ENCODE measurements around the gene CSMD2. TPM values are rescaled to one million over a fixed set of nuclear protein-coding genes. Genes with fewer than 3 reads are reported as not detected.

CSMD2 gene
- total and polyA plus RNA-seq, 2 of the 8 experiments (the other 6 are each of a cell fraction or from before 2014, with no cell fraction given) = 7.0 to 14.7 TPM

DNA sequence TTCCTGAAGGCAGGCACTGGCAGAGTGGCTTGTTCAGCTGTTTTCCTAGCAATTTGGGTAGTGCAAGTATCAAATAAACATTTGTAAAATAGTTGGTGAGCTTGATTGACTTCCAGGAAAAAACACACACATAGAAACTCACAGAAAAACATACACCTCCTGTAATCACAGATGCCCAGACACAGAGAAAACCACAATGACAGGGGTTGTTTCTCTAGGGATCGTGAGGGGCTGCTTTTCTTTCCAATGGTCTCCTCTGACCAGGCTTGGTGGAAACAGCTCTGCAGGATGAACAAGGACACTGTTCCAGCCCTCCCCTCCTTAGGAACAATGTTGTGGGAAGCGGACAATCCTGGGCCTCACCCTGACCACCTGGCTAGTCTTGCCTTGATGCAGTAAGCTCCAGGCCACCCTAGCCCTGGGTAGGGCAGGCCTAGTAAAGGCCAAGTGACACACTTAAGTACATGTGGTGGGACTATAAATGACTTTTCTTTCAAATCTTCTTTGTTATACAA lies 443.7 kb downstream of the CSMD2 start (continued):
- TF ChIP-seq TCF12 (IDR thresholded peaks at IDR 0.05; ENCODE audit: low read depth, low read length) = no peak
- no peak for TF ChIP-seq SRF (IDR thresholded peaks at IDR 0.05; ENCODE audit: low read depth, low read length)
- TF ChIP-seq, protein P1, sequence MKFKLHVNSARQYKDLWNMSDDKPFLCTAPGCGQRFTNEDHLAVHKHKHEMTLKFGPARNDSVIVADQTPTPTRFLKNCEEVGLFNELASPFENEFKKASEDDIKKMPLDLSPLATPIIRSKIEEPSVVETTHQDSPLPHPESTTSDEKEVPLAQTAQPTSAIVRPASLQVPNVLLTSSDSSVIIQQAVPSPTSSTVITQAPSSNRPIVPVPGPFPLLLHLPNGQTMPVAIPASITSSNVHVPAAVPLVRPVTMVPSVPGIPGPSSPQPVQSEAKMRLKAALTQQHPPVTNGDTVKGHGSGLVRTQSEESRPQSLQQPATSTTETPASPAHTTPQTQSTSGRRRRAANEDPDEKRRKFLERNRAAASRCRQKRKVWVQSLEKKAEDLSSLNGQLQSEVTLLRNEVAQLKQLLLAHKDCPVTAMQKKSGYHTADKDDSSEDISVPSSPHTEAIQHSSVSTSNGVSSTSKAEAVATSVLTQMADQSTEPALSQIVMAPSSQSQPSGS (IDR thresholded peaks at IDR 0.05; ENCODE audit: low read length) = no peak
- TF ChIP-seq TBP (IDR thresholded peaks at IDR 0.05; ENCODE audit: low read depth, low read length) = no peak
- TF ChIP-seq SUZ12 (IDR thresholded peaks at IDR 0.05; ENCODE audit: low read length) = no peak
